GM12878 (cell line): ENCODE data around the gene CASR. TPM values are rescaled to one million over a fixed set of nuclear protein-coding genes. Genes with fewer than 3 reads are reported as not detected.

Source experiments
- GABPA ChIP-seq: IDR thresholded peaks from 2 replicates; pipeline ENCODE4 v1.6.1; 2014; ENCODE audit warnings: antibody characterized with exemption, low read depth, mild to moderate bottlenecking, inconsistent platforms
- HDAC6 ChIP-seq: fragments of 200-600 bp; sonication (generic); IDR thresholded peaks from one replicate; pipeline ENCODE4 v1.8.0; 2017; ENCODE audit warnings: antibody characterized with exemption; ENCODE audit not compliant: unreplicated experiment
- IRF3 ChIP-seq: fragments of 450-650 bp; IDR thresholded peaks from 2 replicates; pipeline ENCODE4 v1.6.1; 2014; ENCODE audit warnings: mild to moderate bottlenecking
- KDM1A ChIP-seq: fragments of 200-600 bp; sonication (generic); IDR thresholded peaks from 2 replicates; pipeline ENCODE4 v1.6.1; 2016; ENCODE audit warnings: borderline replicate concordance
- NRF1 ChIP-seq: conservative IDR thresholded peaks from 2 replicates; pipeline ENCODE4 v1.6.1; 2011; ENCODE audit warnings: mild to moderate bottlenecking, low read depth, low read length, improper control_type of control experiment
- PAX8 ChIP-seq: fragments of 450-650 bp; IDR thresholded peaks from 2 replicates; pipeline ENCODE4 v1.6.1; 2017; ENCODE audit warnings: mild to moderate bottlenecking, moderate library complexity
- PML ChIP-seq: IDR thresholded peaks from 2 replicates; pipeline ENCODE4 v1.6.1; 2012; ENCODE audit warnings: low read length, inconsistent platforms
- RAD21 ChIP-seq: IDR thresholded peaks from 2 replicates; pipeline ENCODE4 v1.6.1; 2011; ENCODE audit warnings: mild to moderate bottlenecking, low read depth, low read length, moderate library complexity; ENCODE audit not compliant: insufficient read depth
- RUNX3 ChIP-seq: IDR thresholded peaks from 2 replicates; pipeline ENCODE4 v1.6.1; 2012; ENCODE audit warnings: low read length, inconsistent platforms
- SP1 ChIP-seq: IDR thresholded peaks from one replicate; pipeline ENCODE4 v1.6.1; 2011; ENCODE audit warnings: low read depth, low read length
- STAT3 ChIP-seq: IDR thresholded peaks from 2 replicates; pipeline ENCODE4 v1.6.1; 2011; ENCODE audit warnings: low read depth, low read length, improper control_type of control experiment
- SUPT20H ChIP-seq: IDR thresholded peaks from 2 replicates; pipeline ENCODE4 v1.6.1; 2011; ENCODE audit warnings: low read depth, mild to moderate bottlenecking, low read length, moderate library complexity, borderline replicate concordance; ENCODE audit not compliant: control insufficient read depth
- SUZ12 ChIP-seq: fragments of 200-600 bp; sonication (generic); IDR thresholded peaks from one replicate; pipeline ENCODE4 v1.6.1; 2018; ENCODE audit warnings: antibody characterized with exemption, mild to moderate bottlenecking; ENCODE audit not compliant: unreplicated experiment
- polyA plus RNA-seq, 11 experiments: library from polyadenylated mRNA; depleted of rRNA in 4 of 11; unstranded in 6 of 11; stranded (reverse) in 5 of 11; fragments of >200 nt; fragmentation: Nextera tagmentation in 4 of 11; fragmentation: Illumina TruSeq in 1 of 11; extraction: Ambion mirVana in 4 of 11; extraction: Trizol in 1 of 11; gene quantifications; 1 replicate in 1 of 11; 2 replicates in 10 of 11; pipeline versions ENCODE4 v1.2.1 to v1.2.3, GENCODE V29; 2011 to 2016; ENCODE audit warnings: inconsistent platforms in 2 of 11, missing spikeins in 2 of 11, low read depth in 1 of 11
- total RNA-seq, 4 experiments: library from RNA; depleted of rRNA in 3 of 4; stranded (reverse); fragments of >200 nt in 3 of 4; fragmentation: Illumina TruSeq in 1 of 4; extraction: Trizol in 1 of 4; gene quantifications; 2 replicates each; pipeline versions ENCODE4 v1.2.1 to v1.2.3, GENCODE V29; 2013 to 2021
- TF ChIP-seq, protein P1 (sequence below): fragments of 450-650 bp; IDR thresholded peaks from 2 replicates; pipeline ENCODE4 v1.6.1; 2017; ENCODE audit warnings: mild to moderate bottlenecking, moderate library complexity
- TF ChIP-seq, protein P2 (sequence below): fragments of 450-650 bp; IDR thresholded peaks from 2 replicates; pipeline ENCODE4 v1.6.1; 2017; ENCODE audit warnings: mild to moderate bottlenecking, low read depth, inconsistent platforms; ENCODE audit not compliant: poor library complexity, severe bottlenecking
- TF ChIP-seq, protein P3 (sequence below): fragments of 450-650 bp; IDR thresholded peaks from 2 replicates; pipeline ENCODE4 v1.6.1; 2016; ENCODE audit warnings: mild to moderate bottlenecking, moderate library complexity, borderline replicate concordance
- TF ChIP-seq, protein P4 (sequence below): fragments of 450-650 bp; IDR thresholded peaks from 2 replicates; pipeline ENCODE4 v1.6.1; 2017; ENCODE audit warnings: borderline replicate concordance

CASR gene
- total and polyA plus RNA-seq, 10 of the 15 experiments (the other 5 are each of a cell fraction or from before 2014, with no cell fraction given), result 0.04 to 0.37 (median 0.11) TPM

DNA sequence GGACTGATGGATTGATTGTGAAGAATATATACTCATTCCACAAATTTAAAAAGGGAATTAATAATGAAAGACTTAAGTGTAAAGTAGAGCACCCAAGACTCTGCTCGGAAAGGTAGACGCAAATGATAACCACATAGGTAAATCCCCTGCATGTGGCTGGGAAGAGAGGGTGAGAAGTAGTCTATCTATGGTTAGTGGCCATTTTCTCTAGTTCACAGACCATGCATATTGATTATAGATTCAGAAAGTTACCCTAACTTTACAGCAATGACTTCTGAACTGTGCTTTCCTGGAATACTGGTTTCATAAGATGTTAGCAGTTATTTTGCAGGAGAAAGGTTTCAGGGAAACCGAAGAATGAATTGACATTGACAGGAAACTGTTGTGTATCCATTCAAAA, 51.7 kb downstream of the CASR start (continued):
- TF ChIP-seq, protein P1, sequence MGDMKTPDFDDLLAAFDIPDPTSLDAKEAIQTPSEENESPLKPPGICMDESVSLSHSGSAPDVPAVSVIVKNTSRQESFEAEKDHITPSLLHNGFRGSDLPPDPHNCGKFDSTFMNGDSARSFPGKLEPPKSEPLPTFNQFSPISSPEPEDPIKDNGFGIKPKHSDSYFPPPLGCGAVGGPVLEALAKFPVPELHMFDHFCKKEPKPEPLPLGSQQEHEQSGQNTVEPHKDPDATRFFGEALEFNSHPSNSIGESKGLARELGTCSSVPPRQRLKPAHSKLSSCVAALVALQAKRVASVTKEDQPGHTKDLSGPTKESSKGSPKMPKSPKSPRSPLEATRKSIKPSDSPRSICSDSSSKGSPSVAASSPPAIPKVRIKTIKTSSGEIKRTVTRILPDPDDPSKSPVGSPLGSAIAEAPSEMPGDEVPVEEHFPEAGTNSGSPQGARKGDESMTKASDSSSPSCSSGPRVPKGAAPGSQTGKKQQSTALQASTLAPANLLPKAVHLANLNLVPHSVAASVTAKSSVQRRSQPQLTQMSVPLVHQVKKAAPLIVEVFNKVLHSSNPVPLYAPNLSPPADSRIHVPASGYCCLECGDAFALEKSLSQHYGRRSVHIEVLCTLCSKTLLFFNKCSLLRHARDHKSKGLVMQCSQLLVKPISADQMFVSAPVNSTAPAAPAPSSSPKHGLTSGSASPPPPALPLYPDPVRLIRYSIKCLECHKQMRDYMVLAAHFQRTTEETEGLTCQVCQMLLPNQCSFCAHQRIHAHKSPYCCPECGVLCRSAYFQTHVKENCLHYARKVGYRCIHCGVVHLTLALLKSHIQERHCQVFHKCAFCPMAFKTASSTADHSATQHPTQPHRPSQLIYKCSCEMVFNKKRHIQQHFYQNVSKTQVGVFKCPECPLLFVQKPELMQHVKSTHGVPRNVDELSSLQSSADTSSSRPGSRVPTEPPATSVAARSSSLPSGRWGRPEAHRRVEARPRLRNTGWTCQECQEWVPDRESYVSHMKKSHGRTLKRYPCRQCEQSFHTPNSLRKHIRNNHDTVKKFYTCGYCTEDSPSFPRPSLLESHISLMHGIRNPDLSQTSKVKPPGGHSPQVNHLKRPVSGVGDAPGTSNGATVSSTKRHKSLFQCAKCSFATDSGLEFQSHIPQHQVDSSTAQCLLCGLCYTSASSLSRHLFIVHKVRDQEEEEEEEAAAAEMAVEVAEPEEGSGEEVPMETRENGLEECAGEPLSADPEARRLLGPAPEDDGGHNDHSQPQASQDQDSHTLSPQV, result peak; percentile 78; the same call in 1 of the 2 replicates
- TF ChIP-seq, protein P2, sequence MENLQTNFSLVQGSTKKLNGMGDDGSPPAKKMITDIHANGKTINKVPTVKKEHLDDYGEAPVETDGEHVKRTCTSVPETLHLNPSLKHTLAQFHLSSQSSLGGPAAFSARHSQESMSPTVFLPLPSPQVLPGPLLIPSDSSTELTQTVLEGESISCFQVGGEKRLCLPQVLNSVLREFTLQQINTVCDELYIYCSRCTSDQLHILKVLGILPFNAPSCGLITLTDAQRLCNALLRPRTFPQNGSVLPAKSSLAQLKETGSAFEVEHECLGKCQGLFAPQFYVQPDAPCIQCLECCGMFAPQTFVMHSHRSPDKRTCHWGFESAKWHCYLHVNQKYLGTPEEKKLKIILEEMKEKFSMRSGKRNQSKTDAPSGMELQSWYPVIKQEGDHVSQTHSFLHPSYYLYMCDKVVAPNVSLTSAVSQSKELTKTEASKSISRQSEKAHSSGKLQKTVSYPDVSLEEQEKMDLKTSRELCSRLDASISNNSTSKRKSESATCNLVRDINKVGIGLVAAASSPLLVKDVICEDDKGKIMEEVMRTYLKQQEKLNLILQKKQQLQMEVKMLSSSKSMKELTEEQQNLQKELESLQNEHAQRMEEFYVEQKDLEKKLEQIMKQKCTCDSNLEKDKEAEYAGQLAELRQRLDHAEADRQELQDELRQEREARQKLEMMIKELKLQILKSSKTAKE, result peak; percentile 29
- TF ChIP-seq IRF3 (no peak), HDAC6 (no peak), SP1 (no peak), PAX8 (0 out of 2 replicates have a peak, but pooled peaks have one; percentile 19), GABPA (no peak), PML (no peak), RAD21 (no peak), NRF1 (no peak), SUZ12 (no peak), SUPT20H (no peak), RUNX3 (peak; percentile 93), KDM1A (no peak), STAT3 (peak; percentile 48; the same call in 1 of the 2 replicates)
- TF ChIP-seq, protein P3, sequence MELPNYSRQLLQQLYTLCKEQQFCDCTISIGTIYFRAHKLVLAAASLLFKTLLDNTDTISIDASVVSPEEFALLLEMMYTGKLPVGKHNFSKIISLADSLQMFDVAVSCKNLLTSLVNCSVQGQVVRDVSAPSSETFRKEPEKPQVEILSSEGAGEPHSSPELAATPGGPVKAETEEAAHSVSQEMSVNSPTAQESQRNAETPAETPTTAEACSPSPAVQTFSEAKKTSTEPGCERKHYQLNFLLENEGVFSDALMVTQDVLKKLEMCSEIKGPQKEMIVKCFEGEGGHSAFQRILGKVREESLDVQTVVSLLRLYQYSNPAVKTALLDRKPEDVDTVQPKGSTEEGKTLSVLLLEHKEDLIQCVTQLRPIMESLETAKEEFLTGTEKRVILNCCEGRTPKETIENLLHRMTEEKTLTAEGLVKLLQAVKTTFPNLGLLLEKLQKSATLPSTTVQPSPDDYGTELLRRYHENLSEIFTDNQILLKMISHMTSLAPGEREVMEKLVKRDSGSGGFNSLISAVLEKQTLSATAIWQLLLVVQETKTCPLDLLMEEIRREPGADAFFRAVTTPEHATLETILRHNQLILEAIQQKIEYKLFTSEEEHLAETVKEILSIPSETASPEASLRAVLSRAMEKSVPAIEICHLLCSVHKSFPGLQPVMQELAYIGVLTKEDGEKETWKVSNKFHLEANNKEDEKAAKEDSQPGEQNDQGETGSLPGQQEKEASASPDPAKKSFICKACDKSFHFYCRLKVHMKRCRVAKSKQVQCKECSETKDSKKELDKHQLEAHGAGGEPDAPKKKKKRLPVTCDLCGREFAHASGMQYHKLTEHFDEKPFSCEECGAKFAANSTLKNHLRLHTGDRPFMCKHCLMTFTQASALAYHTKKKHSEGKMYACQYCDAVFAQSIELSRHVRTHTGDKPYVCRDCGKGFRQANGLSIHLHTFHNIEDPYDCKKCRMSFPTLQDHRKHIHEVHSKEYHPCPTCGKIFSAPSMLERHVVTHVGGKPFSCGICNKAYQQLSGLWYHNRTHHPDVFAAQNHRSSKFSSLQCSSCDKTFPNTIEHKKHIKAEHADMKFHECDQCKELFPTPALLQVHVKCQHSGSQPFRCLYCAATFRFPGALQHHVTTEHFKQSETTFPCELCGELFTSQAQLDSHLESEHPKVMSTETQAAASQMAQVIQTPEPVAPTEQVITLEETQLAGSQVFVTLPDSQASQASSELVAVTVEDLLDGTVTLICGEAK, result no peak
- TF ChIP-seq, protein P4, sequence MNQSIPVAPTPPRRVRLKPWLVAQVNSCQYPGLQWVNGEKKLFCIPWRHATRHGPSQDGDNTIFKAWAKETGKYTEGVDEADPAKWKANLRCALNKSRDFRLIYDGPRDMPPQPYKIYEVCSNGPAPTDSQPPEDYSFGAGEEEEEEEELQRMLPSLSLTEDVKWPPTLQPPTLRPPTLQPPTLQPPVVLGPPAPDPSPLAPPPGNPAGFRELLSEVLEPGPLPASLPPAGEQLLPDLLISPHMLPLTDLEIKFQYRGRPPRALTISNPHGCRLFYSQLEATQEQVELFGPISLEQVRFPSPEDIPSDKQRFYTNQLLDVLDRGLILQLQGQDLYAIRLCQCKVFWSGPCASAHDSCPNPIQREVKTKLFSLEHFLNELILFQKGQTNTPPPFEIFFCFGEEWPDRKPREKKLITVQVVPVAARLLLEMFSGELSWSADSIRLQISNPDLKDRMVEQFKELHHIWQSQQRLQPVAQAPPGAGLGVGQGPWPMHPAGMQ, result no peak
